Stimulated activated CD4-positive, alpha-beta T cell treated with anti-CD3 and anti-CD28 coated beads, Interleukin-12 subunit alpha, Interleukin-12 subunit beta, amount 100 ng/mL, for 24 hours (primary cell): Measurements from ENCODE around the gene CHML.
A peak's percentile ranks its signal among the peaks of the same experiment; 100 is the strongest.

Experiments
- DNase-seq, 2 experiments: peaks; one replicate each; pipeline ENCODE4 v3.0.0-alpha.2; 2020; ENCODE audit warnings: low read depth in 2 of 2

CHML gene

GRCh38 chr1:241645199-241645598, 5.0 kb upstream of the CHML start:
- no peak for DNase-seq

GRCh38 chr1:241644259-241644658, 4.1 kb upstream of the CHML start:
- no peak for DNase-seq

GRCh38 chr1:241642593-241642944, 2.4 kb upstream of the CHML start:
- DNase-seq = no peak

- no peak for DNase-seq
Observed at GRCh38 chr1:241641773-241642592, 1.8 kb upstream of the CHML start.

GRCh38 chr1:241640867-241641622, 876 bp upstream of the CHML start:
- no peak for DNase-seq

- peak in 1 of 2 experiments; percentile 27 for DNase-seq
Observed at GRCh38 chr1:241639623-241640148, 483 bp downstream of the CHML start.

- no peak for DNase-seq
Observed at GRCh38 chr1:241638909-241639622, 1.1 kb downstream of the CHML start.

GRCh38 chr1:241638099-241638682, 2.0 kb downstream of the CHML start:
- no peak for DNase-seq

GRCh38 chr1:241637604-241638003, 2.6 kb downstream of the CHML start:
- no peak for DNase-seq

GRCh38 chr1:241637046-241637590, 3.1 kb downstream of the CHML start:
- DNase-seq = no peak

- DNase-seq = no peak
Observed at GRCh38 chr1:241636291-241636690, 3.9 kb downstream of the CHML start.

GRCh38 chr1:241635556-241636152, 4.5 kb downstream of the CHML start:
- no peak for DNase-seq

- DNase-seq = no peak
Observed at GRCh38 chr1:241632987-241633386, 7.2 kb downstream of the CHML start.

GRCh38 chr1:241631674-241632073, 8.5 kb downstream of the CHML start:
- DNase-seq = no peak

- no peak for DNase-seq
Observed at GRCh38 chr1:241630899-241631298, 9.3 kb downstream of the CHML start.

- no peak for DNase-seq
Observed at GRCh38 chr1:241630476-241630875, 9.7 kb downstream of the CHML start.

- DNase-seq = no peak
Observed at GRCh38 chr1:241630005-241630404, 10.2 kb downstream of the CHML start.

GRCh38 chr1:241627453-241628259, 12.5 kb downstream of the CHML start:
- DNase-seq = no peak

- no peak for DNase-seq
Observed at GRCh38 chr1:241624935-241625334, 15.2 kb downstream of the CHML start.

- DNase-seq = no peak
Observed at GRCh38 chr1:241622669-241623068, 17.5 kb downstream of the CHML start.
